Epidermal melanocyte (primary cell): ENCODE data around the gene B4GALNT3.

Experiments used
- DNase-seq: peaks from one replicate; pipeline ENCODE4 v3.0.0; 2011; ENCODE audit warnings: low spot score; ENCODE audit not compliant: insufficient read length

B4GALNT3 gene

GRCh38 chr12:508795-509194 is 49.1 kb downstream of the B4GALNT3 start:
- no peak for DNase-seq

- DNase-seq = no peak
Measured at GRCh38 chr12:509500-509899, 49.8 kb downstream of the B4GALNT3 start.

GRCh38 chr12:510071-510825 is 50.5 kb downstream of the B4GALNT3 start:
- DNase-seq = peak; percentile 54

- no peak for DNase-seq
Measured at GRCh38 chr12:512933-513332, 53.2 kb downstream of the B4GALNT3 start.

GRCh38 chr12:513446-513845 is 53.7 kb downstream of the B4GALNT3 start:
- DNase-seq = no peak

- no peak for DNase-seq
Measured at GRCh38 chr12:517538-517937, 57.8 kb downstream of the B4GALNT3 start.

GRCh38 chr12:520119-520518 is 60.4 kb downstream of the B4GALNT3 start:
- no peak for DNase-seq

- DNase-seq = no peak
Measured at GRCh38 chr12:522692-523378, 63.1 kb downstream of the B4GALNT3 start.

- DNase-seq = no peak
Measured at GRCh38 chr12:524167-524951, 64.6 kb downstream of the B4GALNT3 start.

GRCh38 chr12:526089-526488 is 66.3 kb downstream of the B4GALNT3 start:
- no peak for DNase-seq

GRCh38 chr12:527241-527640 is 67.5 kb downstream of the B4GALNT3 start:
- no peak for DNase-seq

GRCh38 chr12:527729-528128 is 68.0 kb downstream of the B4GALNT3 start:
- no peak for DNase-seq

GRCh38 chr12:530308-530707 is 70.6 kb downstream of the B4GALNT3 start:
- DNase-seq = no peak

- DNase-seq = no peak
Measured at GRCh38 chr12:530821-531220, 71.1 kb downstream of the B4GALNT3 start.

- DNase-seq = no peak
Measured at GRCh38 chr12:531951-532585, 72.3 kb downstream of the B4GALNT3 start.

- DNase-seq = no peak
Measured at GRCh38 chr12:532908-533565, 73.3 kb downstream of the B4GALNT3 start.

- no peak for DNase-seq
Measured at GRCh38 chr12:533718-534117, 74.0 kb downstream of the B4GALNT3 start.

GRCh38 chr12:534216-534615 is 74.5 kb downstream of the B4GALNT3 start:
- no peak for DNase-seq

GRCh38 chr12:535396-535795 is 75.7 kb downstream of the B4GALNT3 start:
- no peak for DNase-seq

- no peak for DNase-seq
Measured at GRCh38 chr12:536751-537245, 77.1 kb downstream of the B4GALNT3 start.

GRCh38 chr12:537772-538171 is 78.0 kb downstream of the B4GALNT3 start:
- DNase-seq = no peak
